Lung (tissue), 12 donors: ENCODE data around the gene NTSR2. TPM values are rescaled to one million over a fixed set of nuclear protein-coding genes. Genes with fewer than 3 reads are reported as not detected.

ENCODE experiments used
- ATAC-seq: fragments of 200-7000 bp; cut with Tn5 transposase; one replicate; pipeline ENCODE4 v1.9.1; 2020; ENCODE audit warnings: moderate number of reproducible peaks; ENCODE audit not compliant: insufficient read depth, low FRiP score
- DNase-seq, 3 donors: peaks; one replicate each; pipeline ENCODE4 v3.0.0-alpha.2; 2013 to 2017
- H3K27ac ChIP-seq, 2 donors: one replicate each; pipeline ENCODE4 v1.5.1; 2013; ENCODE audit warnings: mild to moderate bottlenecking in 2 of 2, moderate library complexity in 2 of 2, control low read depth in 1 of 2, inconsistent platforms in 1 of 2, low read depth in 1 of 2, low read length in 1 of 2
- H3K27me3 ChIP-seq, 3 donors: one replicate each; pipeline ENCODE4 v1.5.1; 2013; ENCODE audit warnings: low read length in 2 of 3; ENCODE audit not compliant: control insufficient read depth in 3 of 3, insufficient read depth in 3 of 3
- H3K36me3 ChIP-seq, 4 donors: one replicate each; pipeline ENCODE4 v1.5.1; 2013; ENCODE audit warnings: low read length in 4 of 4, mild to moderate bottlenecking in 1 of 4, moderate library complexity in 1 of 4; ENCODE audit not compliant: control insufficient read depth in 4 of 4, insufficient read depth in 4 of 4
- H3K4me1 ChIP-seq, 5 donors: one replicate each; pipeline ENCODE4 v1.5.1; 2013; ENCODE audit warnings: low read length in 5 of 5, mild to moderate bottlenecking in 2 of 5, moderate library complexity in 1 of 5; ENCODE audit not compliant: control insufficient read depth in 5 of 5, insufficient read depth in 5 of 5
- H3K4me3 ChIP-seq: one replicate; pipeline ENCODE4 v1.5.1; 2013; ENCODE audit warnings: mild to moderate bottlenecking, control low read depth, moderate library complexity
- H3K9ac ChIP-seq, 2 donors: one replicate each; pipeline ENCODE4 v1.5.1; 2013; ENCODE audit warnings: low read length in 2 of 2, control low read depth in 1 of 2; ENCODE audit not compliant: insufficient read depth in 1 of 2
- H3K9me3 ChIP-seq, 4 donors: one replicate each; pipeline ENCODE4 v1.5.1; 2013; ENCODE audit warnings: low read length in 3 of 4, mild to moderate bottlenecking in 1 of 4, moderate library complexity in 1 of 4; ENCODE audit not compliant: control insufficient read depth in 4 of 4, insufficient read depth in 3 of 4
- WGBS, 2 donors: extraction: QIAGEN DNeasy Blood & Tissue Kit; methylation state at CpG; one replicate each; pipeline ENCODE4 v1.1.7; 2013; 5-methylcytosine and 5-hydroxymethylcytosine counted together
- polyA plus RNA-seq, 2 donors: library from polyadenylated mRNA; stranded (reverse); fragments of 200-250 nt; gene quantifications; one replicate each; pipeline ENCODE4 v1.2.1, GENCODE V29; 2013
- total RNA-seq, 2 donors: library from RNA; depleted of rRNA in 1 of 2; stranded (reverse); fragments of >200 nt in 1 of 2; gene quantifications; one replicate each; pipeline ENCODE4 v1.2.1, GENCODE V29; 2014 to 2021
- TF ChIP-seq, protein P1 (sequence below): IDR thresholded peaks from 2 replicates; pipeline ENCODE4 v1.5.1; 2012; ENCODE audit warnings: mild to moderate bottlenecking; ENCODE audit errors: control extremely low read depth, extremely low read depth
- donor health status: control.
- donor health status: control.
- donor health status: Bipolar disorder and iron deficiency.
- donor health status: healthy.
- donor health status: DM: yes; HTN: yes; CAD: no.

NTSR2 gene
- total and polyA plus RNA-seq, 4 donors: not detected

GRCh38 chr2:11652553-11652952 is 17.4 kb downstream of the NTSR2 start:
- Histone ChIP-seq H3K27ac (no peak overlapping the region), H3K4me1 (peaks cover 0 to 2% (median 0%) of the 10 kb centered on the region in 5 donors), H3K9ac (no peak overlapping the region), H3K4me3 (no peak overlapping the region), H3K36me3 (no peaks in the 10 kb centered on the region), H3K27me3 (peaks cover 0 to 4% (median 0%) of the 10 kb centered on the region in 3 donors), H3K9me3 (peaks cover 0 to 2% (median 0%) of the 10 kb centered on the region in 4 donors)
- DNase-seq (peak in 1 of 3 donors; percentile 24), ATAC-seq (no peak)
- TF ChIP-seq, protein P1, sequence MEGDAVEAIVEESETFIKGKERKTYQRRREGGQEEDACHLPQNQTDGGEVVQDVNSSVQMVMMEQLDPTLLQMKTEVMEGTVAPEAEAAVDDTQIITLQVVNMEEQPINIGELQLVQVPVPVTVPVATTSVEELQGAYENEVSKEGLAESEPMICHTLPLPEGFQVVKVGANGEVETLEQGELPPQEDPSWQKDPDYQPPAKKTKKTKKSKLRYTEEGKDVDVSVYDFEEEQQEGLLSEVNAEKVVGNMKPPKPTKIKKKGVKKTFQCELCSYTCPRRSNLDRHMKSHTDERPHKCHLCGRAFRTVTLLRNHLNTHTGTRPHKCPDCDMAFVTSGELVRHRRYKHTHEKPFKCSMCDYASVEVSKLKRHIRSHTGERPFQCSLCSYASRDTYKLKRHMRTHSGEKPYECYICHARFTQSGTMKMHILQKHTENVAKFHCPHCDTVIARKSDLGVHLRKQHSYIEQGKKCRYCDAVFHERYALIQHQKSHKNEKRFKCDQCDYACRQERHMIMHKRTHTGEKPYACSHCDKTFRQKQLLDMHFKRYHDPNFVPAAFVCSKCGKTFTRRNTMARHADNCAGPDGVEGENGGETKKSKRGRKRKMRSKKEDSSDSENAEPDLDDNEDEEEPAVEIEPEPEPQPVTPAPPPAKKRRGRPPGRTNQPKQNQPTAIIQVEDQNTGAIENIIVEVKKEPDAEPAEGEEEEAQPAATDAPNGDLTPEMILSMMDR: no peak
- WGBS, 2 donors: 63 to 69% methylated on average over 3 of the region's 3 CpGs

DNA sequence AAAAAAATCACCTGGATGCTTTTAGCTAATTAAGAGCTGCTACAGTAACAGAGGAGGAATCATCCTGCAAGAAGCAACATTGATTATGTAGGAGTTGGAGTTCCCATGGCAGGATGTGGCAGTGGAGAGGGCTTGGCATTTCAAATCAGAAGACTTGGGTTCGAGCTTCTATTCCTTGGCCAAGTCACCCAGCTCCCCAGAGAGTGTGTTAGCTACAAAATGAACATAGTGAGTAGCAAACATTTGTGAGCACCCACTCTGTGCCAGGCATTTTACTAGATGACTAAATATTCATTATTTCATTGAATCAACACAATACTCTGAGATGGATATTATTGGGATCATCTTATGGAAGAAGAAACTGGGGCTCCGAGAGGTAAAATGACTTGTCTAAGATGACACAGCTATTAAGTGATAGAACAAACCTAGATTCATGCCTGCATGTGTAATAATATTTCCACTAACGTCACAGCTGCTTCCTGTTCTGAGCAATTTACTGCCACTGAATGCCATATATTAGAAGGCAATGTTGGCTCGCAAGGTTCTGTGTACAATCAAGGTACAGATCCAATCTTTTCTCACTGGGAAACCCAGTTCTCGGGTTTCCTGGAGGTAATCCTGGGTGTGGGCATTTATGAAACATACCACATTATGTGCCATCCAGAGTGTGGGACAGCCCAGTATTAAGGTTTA is 18.0 kb downstream of the NTSR2 start:
- Histone ChIP-seq H3K9me3 (peaks cover 0 to 2% (median 0%) of the 10 kb centered on the region in 4 donors), H3K27ac (no peak overlapping the region), H3K27me3 (no peaks in the 10 kb centered on the region), H3K9ac (no peak overlapping the region), H3K36me3 (no peaks in the 10 kb centered on the region), H3K4me3 (no peak overlapping the region), H3K4me1 (peaks cover 0 to 2% (median 0%) of the 10 kb centered on the region in 5 donors)
- 67 to 75% methylated on average over 5 of the region's 5 CpGs for WGBS, 2 donors
- TF ChIP-seq, protein P1: no peak
- ATAC-seq: no peak
- DNase-seq: no peak

GRCh38 chr2:11649093-11649492 is 20.9 kb downstream of the NTSR2 start:
- ATAC-seq: no peak
- no peak for DNase-seq
- no peaks in the 10 kb centered on the region for H3K4me1 ChIP-seq
- TF ChIP-seq, protein P1: no peak
- 64 to 72% methylated on average over 2 of the region's 2 CpGs for WGBS, 2 donors
- no peaks in the 10 kb centered on the region for H3K36me3 ChIP-seq
- no peak overlapping the region for H3K9ac ChIP-seq
- H3K27me3 ChIP-seq: no peaks in the 10 kb centered on the region
- H3K9me3 ChIP-seq: no peaks in the 10 kb centered on the region
- no peak overlapping the region for H3K4me3 ChIP-seq
- no peak overlapping the region for H3K27ac ChIP-seq
